Measurements from ENCODE around the gene BZW1.

DNA sequence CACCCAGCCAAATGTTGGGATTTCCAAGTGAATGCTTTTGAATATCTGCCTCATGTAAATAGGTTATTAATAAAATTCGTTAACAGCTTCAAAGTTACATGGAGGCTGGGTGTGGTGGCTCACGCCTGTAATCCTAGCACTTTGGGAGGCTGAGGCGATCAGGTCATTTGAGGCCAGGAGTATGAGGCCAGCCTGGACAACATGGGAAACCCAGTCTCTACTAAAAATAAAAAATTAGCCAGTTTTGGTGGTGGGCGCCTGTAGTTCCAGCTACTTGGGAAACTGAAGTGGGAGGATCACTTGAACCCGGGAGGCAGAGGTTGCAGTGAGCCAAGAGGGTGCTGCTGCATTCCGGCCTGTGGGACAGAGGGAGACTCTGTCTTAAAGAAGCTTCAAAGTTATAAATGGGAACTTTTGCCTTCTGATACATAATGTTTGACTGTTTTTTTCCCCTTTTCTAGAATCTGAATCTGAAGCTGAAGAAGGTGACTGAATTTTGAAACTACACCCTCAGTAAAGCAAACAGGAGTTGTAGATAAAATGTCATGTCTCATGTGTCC lies 10.1 kb downstream of the BZW1 start:
- TF ChIP-seq ELF4 (IDR thresholded peaks at IDR 0.05) (no peak), CTBP1 (IDR thresholded peaks at IDR 0.05; ENCODE audit: borderline replicate concordance) (no peak), HDGF (IDR thresholded peaks at IDR 0.05; ENCODE audit: borderline replicate concordance) (no peak), SUZ12 (IDR thresholded peaks at IDR 0.05) (no peak), TARDBP (IDR thresholded peaks at IDR 0.05) (no peak), FOXM1 (IDR thresholded peaks at IDR 0.05; ENCODE audit: borderline replicate concordance) (no peak)
